ENCODE results near the gene IGFL4.

Gene IGFL4

DNA sequence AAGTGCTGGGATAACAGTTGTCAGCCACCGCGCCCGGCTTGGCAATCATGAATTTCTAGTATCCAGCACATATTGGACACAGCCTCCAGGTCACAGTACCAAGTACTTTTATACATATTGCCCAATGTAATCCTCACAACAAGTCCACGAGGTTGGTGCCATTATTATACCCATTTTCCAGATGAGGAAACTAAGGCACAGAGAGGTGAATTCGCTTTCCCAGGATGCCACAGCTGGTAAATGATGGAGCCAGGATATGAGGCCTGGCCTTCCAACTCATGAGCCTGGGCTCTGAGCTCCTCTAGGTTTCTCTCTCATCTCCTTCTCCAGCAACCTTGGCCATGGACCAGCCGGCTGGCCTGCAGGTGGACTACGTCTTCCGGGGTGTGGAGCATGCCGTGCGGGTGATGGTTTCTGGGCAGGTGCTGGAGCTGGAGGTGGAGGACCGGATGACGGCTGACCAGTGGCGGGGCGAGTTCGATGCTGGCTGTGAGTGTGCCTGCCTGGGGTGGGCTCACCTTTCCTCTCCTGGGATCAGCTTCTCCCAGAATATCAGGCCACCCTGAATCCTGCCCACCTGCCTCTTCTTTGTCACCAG, 38.0 kb downstream of the IGFL4 start:
- Histone ChIP-seq H3K79me2 (ENCODE audit: low read length) (peaks cover 3% of the 10 kb centered on the region), H3K9me2 (replicated peaks; ENCODE audit: insufficient read depth, low read length) (no peaks in the 10 kb centered on the region), H3K27me3 (replicated peaks; ENCODE audit: insufficient read depth, low read length) (no peaks in the 10 kb centered on the region), H3K27ac (ENCODE audit: low read length) (no peak overlapping the region), H4K20me1 (ENCODE audit: insufficient read depth, low read length) (no peaks in the 10 kb centered on the region), H3F3A (ENCODE audit: insufficient read depth, low read length) (no peaks in the 10 kb centered on the region), H3K4me2 (ENCODE audit: low read depth, low read length) (no peak overlapping the region), H2AFZ (ENCODE audit: low read length) (no peak overlapping the region), H3K36me3 (replicated peaks; ENCODE audit: insufficient read depth, low read length) (no peaks in the 10 kb centered on the region), H3K4me1 (ENCODE audit: low read length) (no peaks in the 10 kb centered on the region), H3K4me3 (ENCODE audit: low read length) (no peak overlapping the region), H3K9me3 (replicated peaks; ENCODE audit: insufficient read depth, low read length) (no peaks in the 10 kb centered on the region), H3K9ac (ENCODE audit: low read length) (no peak overlapping the region)
- TF ChIP-seq, protein P1, sequence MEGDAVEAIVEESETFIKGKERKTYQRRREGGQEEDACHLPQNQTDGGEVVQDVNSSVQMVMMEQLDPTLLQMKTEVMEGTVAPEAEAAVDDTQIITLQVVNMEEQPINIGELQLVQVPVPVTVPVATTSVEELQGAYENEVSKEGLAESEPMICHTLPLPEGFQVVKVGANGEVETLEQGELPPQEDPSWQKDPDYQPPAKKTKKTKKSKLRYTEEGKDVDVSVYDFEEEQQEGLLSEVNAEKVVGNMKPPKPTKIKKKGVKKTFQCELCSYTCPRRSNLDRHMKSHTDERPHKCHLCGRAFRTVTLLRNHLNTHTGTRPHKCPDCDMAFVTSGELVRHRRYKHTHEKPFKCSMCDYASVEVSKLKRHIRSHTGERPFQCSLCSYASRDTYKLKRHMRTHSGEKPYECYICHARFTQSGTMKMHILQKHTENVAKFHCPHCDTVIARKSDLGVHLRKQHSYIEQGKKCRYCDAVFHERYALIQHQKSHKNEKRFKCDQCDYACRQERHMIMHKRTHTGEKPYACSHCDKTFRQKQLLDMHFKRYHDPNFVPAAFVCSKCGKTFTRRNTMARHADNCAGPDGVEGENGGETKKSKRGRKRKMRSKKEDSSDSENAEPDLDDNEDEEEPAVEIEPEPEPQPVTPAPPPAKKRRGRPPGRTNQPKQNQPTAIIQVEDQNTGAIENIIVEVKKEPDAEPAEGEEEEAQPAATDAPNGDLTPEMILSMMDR (IDR thresholded peaks at IDR 0.05; ENCODE audit: low read length), result no peak
- TF ChIP-seq EZH2 (optimal IDR thresholded peaks at IDR 0.05; ENCODE audit: low read depth, low read length), result no peak
- no peak for DNase-seq

DNA sequence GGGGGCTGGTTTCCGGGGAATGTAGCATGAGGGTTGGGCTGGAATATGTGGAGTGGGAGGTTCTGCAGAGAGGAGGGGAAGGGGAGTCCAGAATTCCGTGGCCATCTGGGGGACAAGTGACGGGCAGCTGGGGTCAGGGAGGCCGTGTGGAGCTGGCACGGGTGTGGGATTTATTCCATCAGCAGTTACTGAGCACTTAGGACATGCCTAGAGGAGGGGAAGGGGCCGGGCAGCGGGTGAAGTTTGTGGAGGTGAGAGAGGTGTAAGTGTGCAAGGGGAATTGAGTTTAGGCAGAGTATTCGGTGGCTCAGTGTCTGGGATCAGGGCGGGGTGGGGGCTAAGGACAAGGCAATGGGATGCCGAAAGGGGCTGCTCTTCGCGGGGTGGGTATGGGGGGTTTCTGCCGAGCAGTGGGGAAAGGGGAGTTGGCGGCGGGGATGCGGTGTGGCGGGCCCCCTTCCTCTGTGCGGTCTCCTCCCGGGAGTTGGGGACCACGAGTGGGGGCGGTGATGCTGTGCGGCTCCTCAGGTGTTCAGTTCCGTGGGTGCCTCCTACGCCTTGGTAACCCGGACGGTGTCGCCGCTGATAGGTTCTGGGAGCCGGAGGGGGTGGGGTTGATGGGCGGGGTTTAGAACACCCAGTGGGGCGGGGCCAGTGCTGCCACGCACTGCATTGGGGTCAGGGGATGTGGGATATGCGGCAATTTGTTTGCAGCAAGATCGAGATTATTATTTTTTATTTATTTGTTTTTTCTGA, 40.1 kb downstream of the IGFL4 start:
- Histone ChIP-seq H3K27ac (ENCODE audit: low read length) (no peak overlapping the region), H3K9me3 (replicated peaks; ENCODE audit: insufficient read depth, low read length) (no peaks in the 10 kb centered on the region), H4K20me1 (ENCODE audit: insufficient read depth, low read length) (no peaks in the 10 kb centered on the region), H3K4me1 (ENCODE audit: low read length) (no peaks in the 10 kb centered on the region), H3K36me3 (replicated peaks; ENCODE audit: insufficient read depth, low read length) (no peaks in the 10 kb centered on the region), H3K4me3 (ENCODE audit: low read length) (no peak overlapping the region), H3K27me3 (replicated peaks; ENCODE audit: insufficient read depth, low read length) (no peaks in the 10 kb centered on the region), H2AFZ (ENCODE audit: low read length) (no peak overlapping the region), H3K9me2 (replicated peaks; ENCODE audit: insufficient read depth, low read length) (no peaks in the 10 kb centered on the region), H3K4me2 (ENCODE audit: low read depth, low read length) (no peak overlapping the region), H3F3A (ENCODE audit: insufficient read depth, low read length) (no peaks in the 10 kb centered on the region), H3K79me2 (ENCODE audit: low read length) (peaks cover 18% of the 10 kb centered on the region), H3K9ac (ENCODE audit: low read length) (no peak overlapping the region)
- no peak for DNase-seq
- no peak for TF ChIP-seq EZH2 (optimal IDR thresholded peaks at IDR 0.05; ENCODE audit: low read depth, low read length)
- TF ChIP-seq, protein P1 (IDR thresholded peaks at IDR 0.05; ENCODE audit: low read length), result no peak
- TF ChIP-seq EZH2phosphoT487 (IDR thresholded peaks at IDR 0.05; ENCODE audit: low read length), result no peak

DNA sequence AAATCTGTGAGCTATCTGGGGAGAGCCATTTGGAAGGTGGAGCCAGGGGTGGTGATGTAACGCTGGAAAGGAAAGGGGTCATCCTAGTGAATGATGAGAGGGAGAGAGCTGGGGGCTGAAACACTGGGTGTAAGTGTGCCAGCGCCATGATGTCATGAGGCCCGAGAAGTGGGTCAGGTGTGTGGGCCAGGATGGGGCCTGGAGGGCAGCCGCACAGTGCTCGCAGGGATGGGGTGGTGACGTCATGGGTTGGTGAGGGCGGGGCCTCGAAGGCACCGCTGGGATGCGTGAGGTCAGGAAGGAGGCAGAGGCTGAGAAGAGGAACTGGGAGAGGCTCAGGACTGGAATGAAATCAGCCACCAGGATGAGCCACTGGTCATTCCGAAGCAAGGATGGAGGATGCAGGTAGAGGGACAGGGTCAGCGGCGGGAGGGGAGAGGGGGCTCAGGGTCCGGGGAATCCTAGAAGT, 41.1 kb downstream of the IGFL4 start:
- H3K27ac ChIP-seq (ENCODE audit: low read length), result no peak overlapping the region
- H3K27me3 ChIP-seq (replicated peaks; ENCODE audit: insufficient read depth, low read length), result no peaks in the 10 kb centered on the region
- no peak for DNase-seq
- no peak overlapping the region for H3K4me2 ChIP-seq (ENCODE audit: low read depth, low read length)
- no peak overlapping the region for H3K9ac ChIP-seq (ENCODE audit: low read length)
- TF ChIP-seq EZH2phosphoT487 (IDR thresholded peaks at IDR 0.05; ENCODE audit: low read length), result no peak
- TF ChIP-seq, protein P1 (IDR thresholded peaks at IDR 0.05; ENCODE audit: low read length), result no peak
- TF ChIP-seq EZH2 (optimal IDR thresholded peaks at IDR 0.05; ENCODE audit: low read depth, low read length), result no peak
- no peaks in the 10 kb centered on the region for H3K4me1 ChIP-seq (ENCODE audit: low read length)
- no peaks in the 10 kb centered on the region for H3K36me3 ChIP-seq (replicated peaks; ENCODE audit: insufficient read depth, low read length)
- peaks cover 21% of the 10 kb centered on the region for H3K79me2 ChIP-seq (ENCODE audit: low read length)
- H2AFZ ChIP-seq (ENCODE audit: low read length), result no peak overlapping the region
- H3F3A ChIP-seq (ENCODE audit: insufficient read depth, low read length), result no peaks in the 10 kb centered on the region
- no peaks in the 10 kb centered on the region for H3K9me2 ChIP-seq (replicated peaks; ENCODE audit: insufficient read depth, low read length)
- H4K20me1 ChIP-seq (ENCODE audit: insufficient read depth, low read length), result no peaks in the 10 kb centered on the region
- no peaks in the 10 kb centered on the region for H3K9me3 ChIP-seq (replicated peaks; ENCODE audit: insufficient read depth, low read length)
- no peak overlapping the region for H3K4me3 ChIP-seq (ENCODE audit: low read length)

All from MM.1S (cell line).